K562 (cell line): Measurements from ENCODE around the gene TCOF1. TPM values are rescaled to one million over a fixed set of nuclear protein-coding genes. Genes with fewer than 3 reads are reported as not detected.

Source experiments
- ATAC-seq: fragments of 200-7000 bp; cut with Tn5 transposase; 3 replicates; pipeline ENCODE4 v1.9.1; 2020; ENCODE audit warnings: moderate library complexity
- BruUV-seq: library from RNA; stranded (reverse); fragments of 400-500 nt; replicated peaks from 2 replicates; lab custom pipeline; 2021; lab: Mats Ljungman, UMichigan
- CTCF ChIA-PET: fragments of 300-600 bp; formaldehyde crosslinking; extraction: SDS; loops from one replicate; lab custom pipeline; 2021; ENCODE audit warnings: low intra/inter-chr PET ratio; lab: Yijun Ruan, JAX
- POLR2A ChIA-PET: fragments of 300-600, 350-650 bp; sonication (Branson Sonifier 250); formaldehyde crosslinking; extraction: SDS; loops from one replicate; lab custom pipeline; 2021; ENCODE audit warnings: antibody characterized with exemption, inconsistent platforms; lab: Yijun Ruan, JAX
- DNase-seq, 4 experiments: peaks; one replicate each; pipeline versions ENCODE4 v3.0.0 to v3.0.0-alpha.2; 2011 to 2018; ENCODE audit warnings: low spot score in 3 of 4, mixed read lengths in 3 of 4; ENCODE audit errors: extremely low read depth in 1 of 4
- FAIRE-seq: peaks from 2 replicates; lab custom pipeline; 2011; peaks lifted over from hg19 to GRCh38; lab: Jason Lieb, UNC
- H2AFZ ChIP-seq: 2 replicates; pipeline ENCODE4 v1.6.0; 2011; ENCODE audit warnings: low read depth, low read length, control low read depth, inconsistent platforms
- H3K27ac ChIP-seq: fragments of 200-600 bp; 3 replicates; pipeline ENCODE4 v1.8.0; 2011; ENCODE audit warnings: low read depth, mild to moderate bottlenecking, control low read depth, inconsistent platforms, low read length, moderate library complexity, mixed read lengths; ENCODE audit errors: extremely low read depth
- H3K27me3 ChIP-seq, 2 experiments: fragments of 300-600 bp in 1 of 2; 2 replicates in 1 of 2; 3 replicates in 1 of 2; pipeline versions ENCODE4 v1.6.0 to v1.8.0; 2011; ENCODE audit warnings: inconsistent platforms in 2 of 2, low read length in 2 of 2, mild to moderate bottlenecking in 1 of 2, mixed read lengths in 1 of 2, moderate library complexity in 1 of 2; ENCODE audit not compliant: control insufficient read depth in 2 of 2, insufficient read depth in 2 of 2
- H3K36me3 ChIP-seq: fragments of 300-600 bp; 3 replicates; pipeline ENCODE4 v1.8.0; 2011; ENCODE audit warnings: mild to moderate bottlenecking, low read length, inconsistent platforms; ENCODE audit not compliant: control insufficient read depth, insufficient read depth
- H3K4me1 ChIP-seq, 2 experiments: fragments of 200-600 bp in 1 of 2; replicated peaks in 1 of 2; 2 replicates in 1 of 2; 3 replicates in 1 of 2; pipeline versions ENCODE4 v1.5.1 to v1.8.0; 2011; ENCODE audit warnings: inconsistent platforms in 2 of 2, low read length in 2 of 2, mild to moderate bottlenecking in 1 of 2, mixed read lengths in 1 of 2, moderate library complexity in 1 of 2; ENCODE audit not compliant: control insufficient read depth in 2 of 2, insufficient read depth in 2 of 2
- H3K4me2 ChIP-seq: 2 replicates; pipeline ENCODE4 v1.6.1; 2011; ENCODE audit warnings: low read length, control low read depth, inconsistent platforms, mixed read lengths; ENCODE audit not compliant: insufficient read depth
- H3K4me3 ChIP-seq: fragments of 200-600 bp; sonication (generic), shearing (Covaris generic); 2 replicates; pipeline ENCODE4 v1.5.1; 2016; ENCODE audit warnings: control low read depth, inconsistent platforms
- H3K79me2 ChIP-seq: fragments of 200-600 bp; 3 replicates; pipeline ENCODE4 v1.8.0; 2011; ENCODE audit warnings: low read length, inconsistent platforms; ENCODE audit not compliant: control insufficient read depth, insufficient read depth
- H3K9ac ChIP-seq, 2 experiments: 2 replicates each; pipeline versions ENCODE4 v1.6.0 to v1.6.1; 2011; ENCODE audit warnings: low read depth in 2 of 2, low read length in 2 of 2, control low read depth in 1 of 2, inconsistent platforms in 1 of 2, mild to moderate bottlenecking in 1 of 2, mixed read lengths in 1 of 2; ENCODE audit not compliant: insufficient read depth in 1 of 2
- H3K9me1 ChIP-seq: one replicate; pipeline ENCODE4 v1.6.0; 2011; ENCODE audit warnings: inconsistent platforms, mild to moderate bottlenecking, low read length, moderate library complexity; ENCODE audit not compliant: control insufficient read depth, insufficient read depth
- H3K9me3 ChIP-seq: replicated peaks from 2 replicates; pipeline ENCODE4 v1.5.1; 2011; ENCODE audit warnings: low read depth, low read length, inconsistent platforms; ENCODE audit not compliant: control insufficient read depth, insufficient read depth
- H4K20me1 ChIP-seq: replicated peaks from 2 replicates; pipeline ENCODE4 v1.6.1; 2011; ENCODE audit warnings: low read length, inconsistent platforms, mixed read lengths; ENCODE audit not compliant: control insufficient read depth, insufficient read depth
- CREBBP ChIP-seq: IDR thresholded peaks from one replicate; pipeline ENCODE4 v1.6.1; 2012; ENCODE audit warnings: low read depth, mild to moderate bottlenecking, control low read depth, inconsistent platforms, low read length
- DPF2 ChIP-seq: fragments of 450-650 bp; IDR thresholded peaks from 2 replicates; pipeline ENCODE4 v1.6.1; 2016
- FOXP4 ChIP-seq: sonication (generic); formaldehyde crosslinking; IDR thresholded peaks from 2 replicates; pipeline ENCODE4 v1.8.0; 2022; ENCODE audit warnings: mild to moderate bottlenecking, missing genetic modification reagents, borderline replicate concordance
- HEY1 ChIP-seq: fragments of 250-450 bp; sonication (Bioruptor Pico); IDR thresholded peaks from 2 replicates; pipeline ENCODE4 v1.5.0; 2020; ENCODE audit warnings: mild to moderate bottlenecking, moderate library complexity, borderline replicate concordance
- PHF8 ChIP-seq: fragments of 200-600 bp; sonication (generic); IDR thresholded peaks from 2 replicates; pipeline ENCODE4 v1.6.1; 2012; ENCODE audit warnings: mixed run types, mild to moderate bottlenecking, inconsistent platforms, low read length, moderate library complexity, borderline replicate concordance
- SAP30 ChIP-seq: fragments of 200-600 bp; sonication (generic); IDR thresholded peaks from 2 replicates; pipeline ENCODE4 v1.6.1; 2012; ENCODE audit warnings: borderline replicate concordance, low read depth, mild to moderate bottlenecking, moderate library complexity, low read length, control low read depth, inconsistent platforms; ENCODE audit not compliant: insufficient read depth, poor library complexity, severe bottlenecking
- SOX6 ChIP-seq: fragments of 450-650 bp; IDR thresholded peaks from 2 replicates; pipeline ENCODE4 v1.6.1; 2014; ENCODE audit warnings: mild to moderate bottlenecking
- THRAP3 ChIP-seq: fragments of 450-650 bp; IDR thresholded peaks from 2 replicates; pipeline ENCODE4 v1.6.1; 2016; ENCODE audit warnings: mild to moderate bottlenecking, inconsistent platforms, borderline replicate concordance
- TRIM25 ChIP-seq: fragments of 450-650 bp; IDR thresholded peaks from 2 replicates; pipeline ENCODE4 v1.7.0; 2016; ENCODE audit warnings: borderline replicate concordance
- ZNF431 ChIP-seq: sonication (generic); formaldehyde crosslinking; IDR thresholded peaks from 2 replicates; pipeline ENCODE4 v1.8.0; 2022; ENCODE audit warnings: mild to moderate bottlenecking, missing genetic modification reagents
- WGBS: fragments of 100-300 bp; shearing (Covaris generic); methylation state at CpG from one replicate; pipeline ENCODE4 v1.1.6; 2016; ENCODE audit warnings: low coverage, mixed read lengths; ENCODE audit not compliant: insufficient coverage; ENCODE audit errors: missing lambda C conversion rate; 5-methylcytosine and 5-hydroxymethylcytosine counted together
- in situ Hi-C: fragments of 300-500 bp; cut with MboI; formaldehyde crosslinking; loops from 4 replicates; pipeline ENCODE4 v1.15.0; 2018; ENCODE audit warnings: inconsistent platforms, mixed read lengths
- intact Hi-C: fragments of 100-400 bp; cut with micrococcal nuclease; formaldehyde crosslinking; loops from 2 replicates; pipeline ENCODE4 v1.14.2; 2022
- polyA plus RNA-seq, 8 experiments: library from polyadenylated mRNA; depleted of rRNA in 4 of 8; stranded (reverse) in 5 of 8; unstranded in 3 of 8; fragments of >200 nt; fragmentation: Nextera tagmentation in 2 of 8; fragmentation: Illumina TruSeq in 1 of 8; extraction: Ambion mirVana in 2 of 8; extraction: Trizol in 1 of 8; gene quantifications; 2 replicates each; pipeline versions ENCODE4 v1.2.1 to v1.2.3, GENCODE V29; 2011 to 2014; ENCODE audit warnings: inconsistent platforms in 1 of 8, missing spikeins in 1 of 8
- total RNA-seq, 7 experiments: library from RNA; depleted of rRNA in 6 of 7; stranded (reverse); fragments of >200 nt in 6 of 7; fragmentation: Illumina TruSeq in 2 of 7; extraction: Trizol in 2 of 7; gene quantifications; 2 replicates each; pipeline versions ENCODE4 v1.2.1 to v1.2.3, GENCODE V29; 2011 to 2021; ENCODE audit warnings: low replicate concordance in 1 of 7

TCOF1 gene
- total and polyA plus RNA-seq, 9 of the 15 experiments (the other 6 are each of a cell fraction or from before 2014, with no cell fraction given) = 9.8 to 134 (median 61.7) TPM

- ATAC-seq = no peak
Observed at GRCh38 chr5:150397146-150397781, 39.8 kb downstream of the TCOF1 start.

More at GRCh38 chr5:150397146-150397781, 39.8 kb downstream of the TCOF1 start:
- TF ChIP-seq SAP30 = no peak
- TF ChIP-seq SOX6 = no peak
- TF ChIP-seq CREBBP = no peak
- TF ChIP-seq FOXP4 (CRISPR knock-in tag) = no peak
- no peak for TF ChIP-seq PHF8
- no peak for TF ChIP-seq TRIM25
- no peak for TF ChIP-seq DPF2
- TF ChIP-seq ZNF431 (CRISPR knock-in tag) = no peak
- no peak for TF ChIP-seq THRAP3
- TF ChIP-seq HEY1 (CRISPR knock-in tag) = no peak
- no peaks in the 10 kb centered on the region for H3K27me3 ChIP-seq
- peaks cover 4% of the 10 kb centered on the region; the same call in 1 of the 2 replicates for H4K20me1 ChIP-seq
- intact Hi-C loops (no loop called here), in situ Hi-C loops (no loop called here)
- H3K9me1 ChIP-seq = peaks cover 8% of the 10 kb centered on the region
- H3K4me1 ChIP-seq = peaks cover 5 to 10% of the 10 kb centered on the region in 2 experiments; a peak in 2 of 5 replicates
- no peak for DNase-seq
- CTCF ChIA-PET = interaction anchor here (0.6 kb wide), 1 partner anchor 52 kb away, joined by 4 read pairs; the partner anchor contains the start of gene RPS14
- H3K4me3 ChIP-seq = no peak overlapping the region
- no TSS peak for BruUV-seq
- H3K79me2 ChIP-seq = no peaks in the 10 kb centered on the region
- H3K9me3 ChIP-seq = no peaks in the 10 kb centered on the region
- WGBS = 94% methylated on average over 12 of the region's 14 CpGs
- H3K9ac ChIP-seq = no peak overlapping the region
- H3K36me3 ChIP-seq = peaks cover 87% of the 10 kb centered on the region
- H3K27ac ChIP-seq = no peak overlapping the region
- FAIRE-seq = peak; percentile 29
- no peak overlapping the region for H2AFZ ChIP-seq
- no peak overlapping the region for H3K4me2 ChIP-seq
- POLR2A ChIA-PET = interaction anchor here (0.6 to 2.4 kb wide), 9 partner anchors 8 to 322 kb away, joined by 3 to 5 read pairs (median 4); no protein-coding TSS in a partner anchor
